ENCODE results near the gene ANKRD34A. TPM values are rescaled to one million over a fixed set of nuclear protein-coding genes. Genes with fewer than 3 reads are reported as not detected.

Gene ANKRD34A
- total and polyA plus RNA-seq, 2 of the 13 experiments (the other 11 are each of a cell fraction or from before 2014, with no cell fraction given) = 0.05 to 0.07 TPM

DNA sequence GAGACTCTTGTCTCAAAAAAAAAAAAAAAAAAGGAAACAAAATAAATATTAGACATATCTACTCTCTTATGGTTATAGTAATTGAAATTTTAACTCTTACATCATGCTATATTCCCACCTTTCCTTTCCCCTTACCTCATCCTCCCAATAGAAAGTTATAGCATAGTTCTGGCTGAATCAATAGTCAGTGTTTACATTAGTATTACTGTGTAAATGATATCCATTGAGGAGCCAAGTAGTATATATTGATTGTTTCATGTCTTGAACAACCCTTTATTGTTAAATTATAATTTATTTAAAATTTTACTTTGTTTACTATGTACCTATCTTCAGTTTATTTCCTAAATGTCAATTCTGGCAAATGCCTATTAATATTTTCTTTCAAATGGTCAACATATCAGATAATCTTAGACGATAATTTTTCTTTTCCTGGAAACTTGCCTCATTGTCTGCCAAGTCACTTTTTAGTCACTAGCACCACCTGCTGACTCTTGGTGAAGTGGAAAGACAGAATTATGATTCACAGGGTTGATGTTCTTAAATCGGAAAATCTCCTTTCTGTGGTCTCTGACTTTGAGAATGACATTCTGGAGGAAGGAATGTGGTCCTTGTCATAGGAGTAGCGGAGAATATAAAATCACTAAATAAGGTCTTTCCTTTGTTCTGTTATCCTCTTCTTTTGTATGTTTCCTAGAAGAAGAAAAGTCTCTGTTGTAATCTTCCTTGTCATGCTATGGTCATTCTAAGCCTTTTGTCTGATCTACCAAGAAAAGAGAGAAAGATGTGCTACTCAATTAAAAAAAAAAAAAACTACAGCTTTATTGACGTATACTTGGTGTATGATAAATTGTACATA is 48.6 kb upstream of the ANKRD34A start (continued):
- TF ChIP-seq, protein P1, sequence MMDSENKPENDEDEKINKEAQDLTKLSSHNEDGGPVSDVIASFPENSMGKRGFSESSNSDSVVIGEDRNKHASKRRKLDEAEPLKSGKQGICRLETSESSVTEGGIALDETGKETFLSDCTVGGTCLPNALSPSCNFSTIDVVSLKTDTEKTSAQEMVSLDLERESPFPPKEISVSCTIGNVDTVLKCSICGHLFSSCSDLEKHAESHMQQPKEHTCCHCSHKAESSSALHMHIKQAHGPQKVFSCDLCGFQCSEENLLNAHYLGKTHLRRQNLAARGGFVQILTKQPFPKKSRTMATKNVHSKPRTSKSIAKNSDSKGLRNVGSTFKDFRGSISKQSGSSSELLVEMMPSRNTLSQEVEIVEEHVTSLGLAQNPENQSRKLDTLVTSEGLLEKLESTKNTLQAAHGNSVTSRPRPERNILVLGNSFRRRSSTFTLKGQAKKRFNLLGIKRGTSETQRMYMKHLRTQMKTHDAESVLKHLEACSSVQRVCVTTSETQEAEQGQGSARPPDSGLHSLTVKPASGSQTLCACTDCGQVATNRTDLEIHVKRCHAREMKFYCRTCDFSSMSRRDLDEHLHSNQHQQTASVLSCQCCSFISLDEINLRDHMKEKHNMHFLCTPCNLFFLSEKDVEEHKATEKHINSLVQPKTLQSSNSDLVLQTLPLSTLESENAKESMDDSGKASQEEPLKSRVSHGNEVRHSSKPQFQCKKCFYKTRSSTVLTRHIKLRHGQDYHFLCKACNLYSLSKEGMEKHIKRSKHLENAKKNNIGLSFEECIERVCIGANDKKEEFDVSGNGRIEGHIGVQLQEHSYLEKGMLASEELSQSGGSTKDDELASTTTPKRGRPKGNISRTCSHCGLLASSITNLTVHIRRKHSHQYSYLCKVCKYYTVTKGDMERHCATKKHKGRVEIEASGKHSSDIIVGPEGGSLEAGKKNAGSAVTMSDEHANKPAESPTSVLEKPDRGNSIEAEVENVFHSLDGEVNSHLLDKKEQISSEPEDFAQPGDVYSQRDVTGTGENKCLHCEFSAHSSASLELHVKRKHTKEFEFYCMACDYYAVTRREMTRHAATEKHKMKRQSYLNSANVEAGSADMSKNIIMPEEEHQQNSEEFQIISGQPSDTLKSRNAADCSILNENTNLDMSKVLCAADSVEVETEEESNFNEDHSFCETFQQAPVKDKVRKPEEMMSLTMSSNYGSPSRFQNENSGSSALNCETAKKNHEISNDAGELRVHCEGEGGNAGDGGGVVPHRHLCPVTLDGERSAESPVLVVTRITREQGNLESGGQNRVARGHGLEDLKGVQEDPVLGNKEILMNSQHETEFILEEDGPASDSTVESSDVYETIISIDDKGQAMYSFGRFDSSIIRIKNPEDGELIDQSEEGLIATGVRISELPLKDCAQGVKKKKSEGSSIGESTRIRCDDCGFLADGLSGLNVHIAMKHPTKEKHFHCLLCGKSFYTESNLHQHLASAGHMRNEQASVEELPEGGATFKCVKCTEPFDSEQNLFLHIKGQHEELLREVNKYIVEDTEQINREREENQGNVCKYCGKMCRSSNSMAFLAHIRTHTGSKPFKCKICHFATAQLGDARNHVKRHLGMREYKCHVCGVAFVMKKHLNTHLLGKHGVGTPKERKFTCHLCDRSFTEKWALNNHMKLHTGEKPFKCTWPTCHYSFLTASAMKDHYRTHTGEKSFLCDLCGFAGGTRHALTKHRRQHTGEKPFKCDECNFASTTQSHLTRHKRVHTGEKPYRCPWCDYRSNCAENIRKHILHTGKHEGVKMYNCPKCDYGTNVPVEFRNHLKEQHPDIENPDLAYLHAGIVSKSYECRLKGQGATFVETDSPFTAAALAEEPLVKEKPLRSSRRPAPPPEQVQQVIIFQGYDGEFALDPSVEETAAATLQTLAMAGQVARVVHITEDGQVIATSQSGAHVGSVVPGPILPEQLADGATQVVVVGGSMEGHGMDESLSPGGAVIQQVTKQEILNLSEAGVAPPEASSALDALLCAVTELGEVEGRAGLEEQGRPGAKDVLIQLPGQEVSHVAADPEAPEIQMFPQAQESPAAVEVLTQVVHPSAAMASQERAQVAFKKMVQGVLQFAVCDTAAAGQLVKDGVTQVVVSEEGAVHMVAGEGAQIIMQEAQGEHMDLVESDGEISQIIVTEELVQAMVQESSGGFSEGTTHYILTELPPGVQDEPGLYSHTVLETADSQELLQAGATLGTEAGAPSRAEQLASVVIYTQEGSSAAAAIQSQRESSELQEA (CRISPR knock-in tag; IDR thresholded peaks at IDR 0.05; ENCODE audit: not compliant biosample characterization) = no peak
- TF ChIP-seq CREB1 (IDR thresholded peaks at IDR 0.05) = no peak; the same call in 1 of the 2 replicates
- TF ChIP-seq CREB1 (CRISPR knock-in tag; IDR thresholded peaks at IDR 0.05) = no peak
- no peak for TF ChIP-seq ZNF7 (CRISPR knock-in tag; IDR thresholded peaks at IDR 0.05)
- peak; percentile 76 for TF ChIP-seq RAD21 (CRISPR knock-in tag; IDR thresholded peaks at IDR 0.05)
- TF ChIP-seq SP140L (CRISPR knock-in tag; IDR thresholded peaks at IDR 0.05; ENCODE audit: borderline replicate concordance) = no peak
- no peak for TF ChIP-seq POLR2AphosphoS5 (IDR thresholded peaks at IDR 0.05; ENCODE audit: low read depth, low read length)
- TF ChIP-seq, protein P2, sequence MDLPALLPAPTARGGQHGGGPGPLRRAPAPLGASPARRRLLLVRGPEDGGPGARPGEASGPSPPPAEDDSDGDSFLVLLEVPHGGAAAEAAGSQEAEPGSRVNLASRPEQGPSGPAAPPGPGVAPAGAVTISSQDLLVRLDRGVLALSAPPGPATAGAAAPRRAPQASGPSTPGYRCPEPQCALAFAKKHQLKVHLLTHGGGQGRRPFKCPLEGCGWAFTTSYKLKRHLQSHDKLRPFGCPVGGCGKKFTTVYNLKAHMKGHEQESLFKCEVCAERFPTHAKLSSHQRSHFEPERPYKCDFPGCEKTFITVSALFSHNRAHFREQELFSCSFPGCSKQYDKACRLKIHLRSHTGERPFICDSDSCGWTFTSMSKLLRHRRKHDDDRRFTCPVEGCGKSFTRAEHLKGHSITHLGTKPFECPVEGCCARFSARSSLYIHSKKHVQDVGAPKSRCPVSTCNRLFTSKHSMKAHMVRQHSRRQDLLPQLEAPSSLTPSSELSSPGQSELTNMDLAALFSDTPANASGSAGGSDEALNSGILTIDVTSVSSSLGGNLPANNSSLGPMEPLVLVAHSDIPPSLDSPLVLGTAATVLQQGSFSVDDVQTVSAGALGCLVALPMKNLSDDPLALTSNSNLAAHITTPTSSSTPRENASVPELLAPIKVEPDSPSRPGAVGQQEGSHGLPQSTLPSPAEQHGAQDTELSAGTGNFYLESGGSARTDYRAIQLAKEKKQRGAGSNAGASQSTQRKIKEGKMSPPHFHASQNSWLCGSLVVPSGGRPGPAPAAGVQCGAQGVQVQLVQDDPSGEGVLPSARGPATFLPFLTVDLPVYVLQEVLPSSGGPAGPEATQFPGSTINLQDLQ (CRISPR knock-in tag; IDR thresholded peaks at IDR 0.05) = no peak
- TF ChIP-seq, protein P3, sequence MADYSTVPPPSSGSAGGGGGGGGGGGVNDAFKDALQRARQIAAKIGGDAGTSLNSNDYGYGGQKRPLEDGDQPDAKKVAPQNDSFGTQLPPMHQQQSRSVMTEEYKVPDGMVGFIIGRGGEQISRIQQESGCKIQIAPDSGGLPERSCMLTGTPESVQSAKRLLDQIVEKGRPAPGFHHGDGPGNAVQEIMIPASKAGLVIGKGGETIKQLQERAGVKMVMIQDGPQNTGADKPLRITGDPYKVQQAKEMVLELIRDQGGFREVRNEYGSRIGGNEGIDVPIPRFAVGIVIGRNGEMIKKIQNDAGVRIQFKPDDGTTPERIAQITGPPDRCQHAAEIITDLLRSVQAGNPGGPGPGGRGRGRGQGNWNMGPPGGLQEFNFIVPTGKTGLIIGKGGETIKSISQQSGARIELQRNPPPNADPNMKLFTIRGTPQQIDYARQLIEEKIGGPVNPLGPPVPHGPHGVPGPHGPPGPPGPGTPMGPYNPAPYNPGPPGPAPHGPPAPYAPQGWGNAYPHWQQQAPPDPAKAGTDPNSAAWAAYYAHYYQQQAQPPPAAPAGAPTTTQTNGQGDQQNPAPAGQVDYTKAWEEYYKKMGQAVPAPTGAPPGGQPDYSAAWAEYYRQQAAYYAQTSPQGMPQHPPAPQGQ (CRISPR knock-in tag; IDR thresholded peaks at IDR 0.05; ENCODE audit: borderline replicate concordance) = no peak
- no peak for TF ChIP-seq HNRNPK (IDR thresholded peaks at IDR 0.05; ENCODE audit: low read depth, low read length, poor library complexity, severe bottlenecking)
- TF ChIP-seq HMG20A (CRISPR knock-in tag; IDR thresholded peaks at IDR 0.05; ENCODE audit: borderline replicate concordance) = 0 out of 2 replicates have a peak, but pooled peaks have one; percentile 7
- no peak for TF ChIP-seq NCOA5 (CRISPR knock-in tag; IDR thresholded peaks at IDR 0.05)
- 0 out of 2 replicates have a peak, but pooled peaks have one; percentile 15 for TF ChIP-seq SAP130 (CRISPR knock-in tag; IDR thresholded peaks at IDR 0.05; ENCODE audit: low read depth)
- TF ChIP-seq YY1 (IDR thresholded peaks at IDR 0.05; ENCODE audit: insufficient read depth, insufficient replicate concordance, low read depth, low read length) = no peak
- no peak for TF ChIP-seq ZNF44 (CRISPR knock-in tag; IDR thresholded peaks at IDR 0.05)
